DOHH2 (cell line): ENCODE measurements around the gene CCT5.

Experiments
- H3F3A ChIP-seq: fragments of 200-600 bp; sonication (generic), shearing (Covaris generic); 2 replicates; pipeline ENCODE4 v1.6.0; 2016; ENCODE audit warnings: antibody characterized with exemption, mild to moderate bottlenecking; ENCODE audit not compliant: control insufficient read depth, insufficient read depth
- H3K27ac ChIP-seq: fragments of 200-600 bp; sonication (generic); 2 replicates; pipeline ENCODE4 v1.5.1; 2014; ENCODE audit warnings: low read depth, mild to moderate bottlenecking, low read length, moderate library complexity
- H3K27me3 ChIP-seq: fragments of 200-600 bp; sonication (generic); 2 replicates; pipeline ENCODE4 v1.6.1; 2014; ENCODE audit warnings: mild to moderate bottlenecking, low read length, mixed read lengths; ENCODE audit not compliant: control insufficient read depth
- H3K36me3 ChIP-seq: fragments of 200-600 bp; sonication (generic); 2 replicates; pipeline ENCODE4 v1.6.1; 2014; ENCODE audit warnings: mild to moderate bottlenecking, low read length, moderate library complexity, mixed read lengths; ENCODE audit not compliant: control insufficient read depth
- H3K4me1 ChIP-seq: fragments of 200-600 bp; sonication (generic); 2 replicates; pipeline ENCODE4 v1.6.1; 2014; ENCODE audit warnings: mild to moderate bottlenecking, low read length, mixed read lengths; ENCODE audit not compliant: control insufficient read depth
- H3K4me2 ChIP-seq: fragments of 200-600 bp; sonication (generic); 2 replicates; pipeline ENCODE4 v1.6.0; 2014; ENCODE audit warnings: mild to moderate bottlenecking, low read length, moderate library complexity
- H3K4me3 ChIP-seq: fragments of 200-600 bp; sonication (generic); 2 replicates; pipeline ENCODE4 v1.5.1; 2014; ENCODE audit warnings: mild to moderate bottlenecking, low read length, mixed read lengths
- H3K79me2 ChIP-seq: fragments of 200-600 bp; sonication (generic); 2 replicates; pipeline ENCODE4 v1.6.1; 2014; ENCODE audit warnings: mild to moderate bottlenecking, low read length, mixed read lengths; ENCODE audit not compliant: control insufficient read depth
- H3K9me2 ChIP-seq: fragments of 200-600 bp; sonication (generic); replicated peaks from 2 replicates; pipeline ENCODE4 v1.6.1; 2014; ENCODE audit warnings: mild to moderate bottlenecking, low read length, mixed read lengths; ENCODE audit not compliant: control insufficient read depth
- H3K9me3 ChIP-seq: fragments of 200-600 bp; sonication (generic); 2 replicates; pipeline ENCODE4 v1.6.1; 2014; ENCODE audit warnings: antibody characterized with exemption, low read length, mixed read lengths; ENCODE audit not compliant: control insufficient read depth, insufficient read depth
- H4K20me1 ChIP-seq: fragments of 200-600 bp; sonication (generic); 2 replicates; pipeline ENCODE4 v1.6.0; 2014; ENCODE audit warnings: low read depth, mild to moderate bottlenecking, antibody characterized with exemption, low read length, moderate library complexity; ENCODE audit not compliant: control insufficient read depth, insufficient read depth
- CTCF ChIP-seq: fragments of 200-600 bp; sonication (generic); IDR thresholded peaks from one replicate; pipeline ENCODE4 v1.5.1; 2014; ENCODE audit warnings: antibody characterized with exemption, mild to moderate bottlenecking, low read depth, low read length; ENCODE audit not compliant: poor library complexity, severe bottlenecking
- EZH2phosphoT487 ChIP-seq: fragments of 200-600 bp; sonication (generic); IDR thresholded peaks from 2 replicates; pipeline ENCODE4 v1.6.1; 2017; ENCODE audit warnings: borderline replicate concordance, mild to moderate bottlenecking, antibody characterized with exemption, low read length, moderate library complexity, mixed read lengths

CCT5 gene

GRCh38 chr5:10290438-10290837 is 40.4 kb downstream of the CCT5 start:
- H3K4me2 ChIP-seq: no peak overlapping the region
- peaks cover 12% of the 10 kb centered on the region for H3K4me1 ChIP-seq
- H3K9me2 ChIP-seq: no peaks in the 10 kb centered on the region
- H3F3A ChIP-seq: no peaks in the 10 kb centered on the region
- H3K4me3 ChIP-seq: no peak overlapping the region
- H3K27me3 ChIP-seq: peaks cover 21% of the 10 kb centered on the region
- H3K9me3 ChIP-seq: no peaks in the 10 kb centered on the region
- H3K36me3 ChIP-seq: no peaks in the 10 kb centered on the region
- H4K20me1 ChIP-seq: no peaks in the 10 kb centered on the region
- TF ChIP-seq CTCF (no peak), EZH2phosphoT487 (no peak)
- no peaks in the 10 kb centered on the region for H3K79me2 ChIP-seq
- H3K27ac ChIP-seq: no peak overlapping the region

- Histone ChIP-seq H3K27me3 (peaks cover 26% of the 10 kb centered on the region), H3K9me2 (no peaks in the 10 kb centered on the region), H3K36me3 (no peaks in the 10 kb centered on the region), H3K27ac (no peak overlapping the region), H4K20me1 (no peaks in the 10 kb centered on the region), H3K9me3 (no peaks in the 10 kb centered on the region), H3K4me3 (no peak overlapping the region), H3F3A (no peaks in the 10 kb centered on the region), H3K4me1 (peaks cover 12% of the 10 kb centered on the region), H3K4me2 (no peak overlapping the region), H3K79me2 (no peaks in the 10 kb centered on the region)
- TF ChIP-seq CTCF: no peak
- TF ChIP-seq EZH2phosphoT487: no peak
Observed at GRCh38 chr5:10291692-10292339, 41.7 kb downstream of the CCT5 start.

- H3K9me3 ChIP-seq: no peaks in the 10 kb centered on the region
- no peak overlapping the region for H3K4me2 ChIP-seq
- H3K79me2 ChIP-seq: no peaks in the 10 kb centered on the region
- H3F3A ChIP-seq: no peaks in the 10 kb centered on the region
- H3K27ac ChIP-seq: no peak overlapping the region
- peaks cover 26% of the 10 kb centered on the region for H3K27me3 ChIP-seq
- H3K4me1 ChIP-seq: peaks cover 2% of the 10 kb centered on the region
- no peak overlapping the region for H3K4me3 ChIP-seq
- no peaks in the 10 kb centered on the region for H3K9me2 ChIP-seq
- TF ChIP-seq CTCF: no peak
- TF ChIP-seq EZH2phosphoT487: no peak
- H3K36me3 ChIP-seq: no peaks in the 10 kb centered on the region
- H4K20me1 ChIP-seq: no peaks in the 10 kb centered on the region
Observed at GRCh38 chr5:10293907-10294662, 44.0 kb downstream of the CCT5 start.
